Esophagus muscularis mucosa (tissue), 4 donors: ENCODE results near the gene SPTBN2. TPM values are rescaled to one million over a fixed set of nuclear protein-coding genes. Genes with fewer than 3 reads are reported as not detected.

Experiments used
- DNase-seq: peaks from one replicate; pipeline ENCODE4 v3.0.0-alpha.2; 2017; ENCODE audit errors: extremely low spot score
- H3K27ac ChIP-seq, 4 donors: fragments of 200-600 bp; sonication (generic); replicated peaks in 1 of 4; 1 replicate in 3 of 4; 2 replicates in 1 of 4; pipeline ENCODE4 v1.5.1; 2016 to 2019; ENCODE audit warnings: mild to moderate bottlenecking in 1 of 4
- H3K27me3 ChIP-seq, 4 donors: fragments of 200-600 bp; sonication (generic); one replicate each; pipeline versions ENCODE4 v1.5.1 to v1.6.0; 2016 to 2019
- H3K36me3 ChIP-seq, 4 donors: fragments of 200-600 bp; sonication (generic); one replicate each; pipeline ENCODE4 v1.5.1; 2016 to 2019
- H3K4me1 ChIP-seq, 4 donors: fragments of 200-600 bp; sonication (generic); one replicate each; pipeline ENCODE4 v1.5.1; 2016 to 2019
- H3K4me3 ChIP-seq, 4 donors: fragments of 200-600 bp; sonication (generic); 1 replicate in 2 of 4; 2 replicates in 2 of 4; pipeline ENCODE4 v1.5.1; 2016 to 2019; ENCODE audit warnings: mild to moderate bottlenecking in 4 of 4, moderate library complexity in 1 of 4
- H3K9me3 ChIP-seq, 4 donors: fragments of 200-600 bp; sonication (generic); 1 replicate in 3 of 4; 2 replicates in 1 of 4; pipeline ENCODE4 v1.5.1; 2016 to 2019
- EP300 ChIP-seq: sonication (generic); formaldehyde crosslinking; IDR thresholded peaks from one replicate; pipeline ENCODE4 v1.6.1; 2017; ENCODE audit warnings: antibody characterized with exemption
- POLR2A ChIP-seq: fragments of 450-650 bp; IDR thresholded peaks from one replicate; pipeline ENCODE4 v1.6.1; 2017; ENCODE audit warnings: antibody characterized with exemption, moderate library complexity, mild to moderate bottlenecking, low read depth
- POLR2AphosphoS5 ChIP-seq, 2 donors: sonication (generic); formaldehyde crosslinking; IDR thresholded peaks; one replicate each; pipeline ENCODE4 v1.6.1; 2017; ENCODE audit warnings: antibody characterized with exemption in 2 of 2
- WGBS: methylation state at CpG from one replicate; pipeline ENCODE4 v1.1.5; 2018; 5-methylcytosine and 5-hydroxymethylcytosine counted together
- intact Hi-C: fragments of 100-400 bp; cut with DNase I; formaldehyde crosslinking; loops from one replicate; pipeline ENCODE4 v1.15.1; 2023
- total RNA-seq, 4 donors: library from RNA; depleted of rRNA; stranded (reverse); fragments of >200 nt; gene quantifications; one replicate each; pipeline versions ENCODE4 v1.1.0 to v1.2.1, GENCODE V29; 2016
- TF ChIP-seq, protein P1 (sequence below), 3 experiments: fragments of 200-600 bp in 2 of 3; fragments of 450-650 bp in 1 of 3; sonication (generic) in 2 of 3; IDR thresholded peaks; one replicate each; pipeline ENCODE4 v1.5.1; 2017 to 2019; ENCODE audit warnings: antibody characterized with exemption in 3 of 3, mild to moderate bottlenecking in 2 of 3, moderate library complexity in 1 of 3

SPTBN2 gene
- total RNA-seq, 4 donors from 2014 or later, result 3.3 to 12.5 (median 10.0) TPM

DNA sequence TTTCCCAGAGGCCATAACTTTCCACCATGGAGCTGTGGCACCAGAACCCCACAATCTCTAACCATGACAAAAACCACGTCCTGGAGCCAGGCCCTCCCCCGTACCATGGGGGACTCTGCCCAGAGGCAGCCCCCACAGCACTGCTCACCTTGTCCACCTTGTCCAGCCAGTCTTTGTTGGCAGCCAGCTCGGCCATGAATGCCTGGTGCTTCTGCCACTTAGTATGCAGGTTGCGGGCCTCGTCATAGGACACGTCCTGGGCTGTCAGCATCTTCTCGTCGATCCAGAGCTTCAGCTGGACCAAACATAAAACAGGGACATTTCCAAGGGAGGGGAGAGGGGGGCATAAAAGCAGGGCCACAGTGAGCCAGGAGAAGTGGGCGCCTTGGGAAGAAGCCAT is 30.5 kb downstream of the SPTBN2 start:
- Histone ChIP-seq H3K9me3 (peaks cover 0 to 11% (median 6%) of the 10 kb centered on the region in 4 donors), H3K36me3 (no peaks in the 10 kb centered on the region), H3K4me1 (peaks cover 0 to 10% (median 4%) of the 10 kb centered on the region in 4 donors), H3K27me3 (no peaks in the 10 kb centered on the region), H3K27ac (no peak overlapping the region), H3K4me3 (no peak overlapping the region)
- DNase-seq, result no peak
- intact Hi-C loops, result no loop called here
- 93% methylated on average over 9 of the region's 9 CpGs for WGBS
- no peak for TF ChIP-seq POLR2A
- TF ChIP-seq POLR2AphosphoS5 (IDR thresholded peaks at IDR 0.05), result no peak
- TF ChIP-seq, protein P1, sequence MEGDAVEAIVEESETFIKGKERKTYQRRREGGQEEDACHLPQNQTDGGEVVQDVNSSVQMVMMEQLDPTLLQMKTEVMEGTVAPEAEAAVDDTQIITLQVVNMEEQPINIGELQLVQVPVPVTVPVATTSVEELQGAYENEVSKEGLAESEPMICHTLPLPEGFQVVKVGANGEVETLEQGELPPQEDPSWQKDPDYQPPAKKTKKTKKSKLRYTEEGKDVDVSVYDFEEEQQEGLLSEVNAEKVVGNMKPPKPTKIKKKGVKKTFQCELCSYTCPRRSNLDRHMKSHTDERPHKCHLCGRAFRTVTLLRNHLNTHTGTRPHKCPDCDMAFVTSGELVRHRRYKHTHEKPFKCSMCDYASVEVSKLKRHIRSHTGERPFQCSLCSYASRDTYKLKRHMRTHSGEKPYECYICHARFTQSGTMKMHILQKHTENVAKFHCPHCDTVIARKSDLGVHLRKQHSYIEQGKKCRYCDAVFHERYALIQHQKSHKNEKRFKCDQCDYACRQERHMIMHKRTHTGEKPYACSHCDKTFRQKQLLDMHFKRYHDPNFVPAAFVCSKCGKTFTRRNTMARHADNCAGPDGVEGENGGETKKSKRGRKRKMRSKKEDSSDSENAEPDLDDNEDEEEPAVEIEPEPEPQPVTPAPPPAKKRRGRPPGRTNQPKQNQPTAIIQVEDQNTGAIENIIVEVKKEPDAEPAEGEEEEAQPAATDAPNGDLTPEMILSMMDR (IDR thresholded peaks at IDR 0.05), result no peak
- TF ChIP-seq EP300, result no peak

DNA sequence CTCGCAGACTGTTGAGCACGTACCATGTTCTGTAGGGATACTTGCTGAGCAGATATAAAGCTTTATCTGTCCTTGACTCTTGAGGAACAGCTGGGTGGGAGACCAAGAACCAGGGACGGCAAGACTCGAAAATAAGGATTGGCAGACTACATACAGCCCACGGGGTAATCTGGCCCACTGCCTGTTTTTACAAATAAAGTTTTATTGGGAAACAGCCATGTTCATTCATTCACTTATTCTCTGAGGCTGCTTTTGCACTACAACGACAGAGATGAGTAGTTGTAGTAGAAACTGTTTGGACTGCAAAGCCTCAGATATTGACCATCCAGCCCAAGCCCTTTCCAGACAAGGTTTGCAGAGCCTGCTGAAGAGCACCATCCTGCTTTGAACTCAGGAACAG is 31.0 kb downstream of the SPTBN2 start:
- TF ChIP-seq, protein P1 (IDR thresholded peaks at IDR 0.05), result no peak
- TF ChIP-seq POLR2AphosphoS5 (IDR thresholded peaks at IDR 0.05), result no peak
- no peak for TF ChIP-seq POLR2A
- no peak for TF ChIP-seq EP300
- WGBS, result 93% methylated on average over 6 of the region's 6 CpGs
- no peak overlapping the region for H3K4me3 ChIP-seq
- intact Hi-C loops, result no loop called here
- no peak for DNase-seq
- H3K27me3 ChIP-seq, result no peaks in the 10 kb centered on the region
- H3K4me1 ChIP-seq, result peaks cover 0 to 10% (median 4%) of the 10 kb centered on the region in 4 donors
- H3K9me3 ChIP-seq, result peaks cover 0 to 11% (median 6%) of the 10 kb centered on the region in 4 donors
- H3K36me3 ChIP-seq, result no peaks in the 10 kb centered on the region
- no peak overlapping the region for H3K27ac ChIP-seq

DNA sequence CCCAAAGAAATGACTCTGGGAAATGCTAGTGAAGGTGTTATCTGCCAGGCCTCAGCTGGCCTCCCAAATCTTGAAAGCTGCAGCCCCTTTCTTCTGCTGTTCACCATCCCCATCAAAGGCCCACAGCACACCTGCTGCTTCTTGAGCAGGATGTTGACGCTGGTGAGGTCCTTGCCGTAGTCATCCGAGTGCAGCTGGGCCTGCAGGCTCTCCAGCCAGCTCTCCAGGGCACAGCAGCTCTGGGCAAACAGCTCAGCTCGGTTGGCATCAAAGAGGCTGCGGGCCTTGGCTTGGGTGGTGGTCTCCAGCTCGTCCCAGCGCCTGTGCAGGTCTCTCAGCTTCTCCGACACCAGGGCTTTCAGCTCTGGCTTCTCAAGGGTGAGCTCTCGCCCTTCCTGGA is 32.9 kb downstream of the SPTBN2 start:
- no peak overlapping the region for H3K4me3 ChIP-seq
- H3K36me3 ChIP-seq, result no peaks in the 10 kb centered on the region
- peaks cover 0 to 10% (median 4%) of the 10 kb centered on the region in 4 donors for H3K4me1 ChIP-seq
- DNase-seq, result no peak
- intact Hi-C loops, result no loop called here
- H3K27me3 ChIP-seq, result no peaks in the 10 kb centered on the region
- 86% methylated on average over 6 of the region's 9 CpGs for WGBS
- H3K27ac ChIP-seq, result no peak overlapping the region
- peaks cover 0 to 11% (median 6%) of the 10 kb centered on the region in 4 donors for H3K9me3 ChIP-seq
- TF ChIP-seq, protein P1 (IDR thresholded peaks at IDR 0.05), result no peak
- no peak for TF ChIP-seq POLR2AphosphoS5 (IDR thresholded peaks at IDR 0.05)
- no peak for TF ChIP-seq EP300
- TF ChIP-seq POLR2A, result no peak

DNA sequence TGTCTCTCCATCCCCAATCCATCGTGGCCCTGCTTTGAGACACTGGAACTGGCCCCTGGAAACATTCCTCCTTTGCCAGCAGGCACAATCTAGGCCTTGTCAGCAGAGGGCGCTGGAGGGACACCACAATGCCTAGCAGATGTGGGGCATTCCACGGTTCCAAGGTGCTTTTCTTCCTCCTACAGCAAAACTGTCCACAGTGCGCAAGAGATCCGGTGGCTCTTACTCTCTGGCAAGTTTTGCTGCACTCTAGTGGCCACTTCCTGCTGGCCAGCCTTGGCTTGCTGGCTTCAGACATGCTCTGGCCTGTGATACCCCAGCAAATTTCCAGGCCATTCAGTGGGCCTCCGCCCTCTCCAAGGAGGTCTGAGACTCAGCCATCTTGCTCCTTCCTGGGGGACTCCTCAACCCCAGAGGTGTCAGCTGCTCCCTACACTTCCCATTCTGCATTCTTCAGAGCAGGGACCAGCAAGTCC is 34.2 kb downstream of the SPTBN2 start:
- H3K4me1 ChIP-seq, result peaks cover 0 to 10% (median 4%) of the 10 kb centered on the region in 4 donors
- H3K36me3 ChIP-seq, result no peaks in the 10 kb centered on the region

More for the DNA sequence above, 34.2 kb downstream of the SPTBN2 start:
- WGBS, result 2% methylated on average over 5 of the region's 6 CpGs
- TF ChIP-seq, protein P1 (IDR thresholded peaks at IDR 0.05), result peak; percentile 89 to 97 (median 95)
- no peak for TF ChIP-seq EP300
- peak in 1 of 2 donors; percentile 54 for TF ChIP-seq POLR2AphosphoS5 (IDR thresholded peaks at IDR 0.05)
- no peak overlapping the region for H3K27ac ChIP-seq
- H3K27me3 ChIP-seq, result no peaks in the 10 kb centered on the region
- intact Hi-C loops, result loop anchor here (1.0 to 2.0 kb wide), 2 partner anchors 139 to 188 kb away; no protein-coding TSS in a partner anchor
- H3K9me3 ChIP-seq, result peaks cover 0 to 7% (median 4%) of the 10 kb centered on the region in 4 donors
- DNase-seq, result peak; percentile 95
- no peak overlapping the region for H3K4me3 ChIP-seq
